Measurements from ENCODE around the gene CEPT1. TPM values are rescaled to one million over a fixed set of nuclear protein-coding genes. Genes with fewer than 3 reads are reported as not detected.

CEPT1 gene
- total RNA-seq, 1 experiment from 2014 or later: 9.6 TPM

GRCh38 chr1:111142356-111142975 lies 2.4 kb downstream of the CEPT1 start:
- in situ Hi-C loops (cut with HindIII; ENCODE audit: low pct_unique_long_range_greater_than_20kb, low sequenced_read_pairs): no loop called here
- DNase-seq (ENCODE audit: low read depth): no peak

GRCh38 chr1:111145542-111145941 lies 5.5 kb downstream of the CEPT1 start:
- no peak for DNase-seq (ENCODE audit: low read depth)
- in situ Hi-C loops (cut with HindIII; ENCODE audit: low pct_unique_long_range_greater_than_20kb, low sequenced_read_pairs): no loop called here

GRCh38 chr1:111145963-111146768 lies 6.1 kb downstream of the CEPT1 start:
- in situ Hi-C loops (cut with HindIII; ENCODE audit: low pct_unique_long_range_greater_than_20kb, low sequenced_read_pairs): no loop called here
- no peak for DNase-seq (ENCODE audit: low read depth)

GRCh38 chr1:111147948-111148347 lies 7.9 kb downstream of the CEPT1 start:
- in situ Hi-C loops (cut with HindIII; ENCODE audit: low pct_unique_long_range_greater_than_20kb, low sequenced_read_pairs): no loop called here
- DNase-seq (ENCODE audit: low read depth): no peak

- DNase-seq (ENCODE audit: low read depth): no peak
- in situ Hi-C loops (cut with HindIII; ENCODE audit: low pct_unique_long_range_greater_than_20kb, low sequenced_read_pairs): no loop called here
These were observed 8.4 kb downstream of the CEPT1 start for GRCh38 chr1:111148376-111148881.

GRCh38 chr1:111151838-111152237 lies 11.8 kb downstream of the CEPT1 start:
- in situ Hi-C loops (cut with HindIII; ENCODE audit: low pct_unique_long_range_greater_than_20kb, low sequenced_read_pairs): no loop called here
- DNase-seq (ENCODE audit: low read depth): no peak

GRCh38 chr1:111154021-111154999 lies 14.3 kb downstream of the CEPT1 start:
- in situ Hi-C loops (cut with HindIII; ENCODE audit: low pct_unique_long_range_greater_than_20kb, low sequenced_read_pairs): no loop called here
- DNase-seq (ENCODE audit: low read depth): no peak

GRCh38 chr1:111157431-111157830 lies 17.4 kb downstream of the CEPT1 start:
- in situ Hi-C loops (cut with HindIII; ENCODE audit: low pct_unique_long_range_greater_than_20kb, low sequenced_read_pairs): no loop called here

GRCh38 chr1:111161843-111162487 lies 21.9 kb downstream of the CEPT1 start:
- in situ Hi-C loops (cut with HindIII; ENCODE audit: low pct_unique_long_range_greater_than_20kb, low sequenced_read_pairs): no loop called here

More at GRCh38 chr1:111157431-111157830, 17.4 kb downstream of the CEPT1 start:
- no peak for DNase-seq (ENCODE audit: low read depth)

GRCh38 chr1:111162488-111162880 lies 22.5 kb downstream of the CEPT1 start:
- in situ Hi-C loops (cut with HindIII; ENCODE audit: low pct_unique_long_range_greater_than_20kb, low sequenced_read_pairs): no loop called here

More at GRCh38 chr1:111161843-111162487, 21.9 kb downstream of the CEPT1 start:
- DNase-seq (ENCODE audit: low read depth): no peak

GRCh38 chr1:111163363-111163762 lies 23.3 kb downstream of the CEPT1 start:
- DNase-seq (ENCODE audit: low read depth): no peak
- in situ Hi-C loops (cut with HindIII; ENCODE audit: low pct_unique_long_range_greater_than_20kb, low sequenced_read_pairs): no loop called here

More at GRCh38 chr1:111162488-111162880, 22.5 kb downstream of the CEPT1 start:
- DNase-seq (ENCODE audit: low read depth): no peak

GRCh38 chr1:111164151-111164550 lies 24.1 kb downstream of the CEPT1 start:
- no peak for DNase-seq (ENCODE audit: low read depth)

GRCh38 chr1:111172463-111172862 lies 32.4 kb downstream of the CEPT1 start:
- no peak for DNase-seq (ENCODE audit: low read depth)
- in situ Hi-C loops (cut with HindIII; ENCODE audit: low pct_unique_long_range_greater_than_20kb, low sequenced_read_pairs): no loop called here

More at GRCh38 chr1:111164151-111164550, 24.1 kb downstream of the CEPT1 start:
- in situ Hi-C loops (cut with HindIII; ENCODE audit: low pct_unique_long_range_greater_than_20kb, low sequenced_read_pairs): no loop called here

- in situ Hi-C loops (cut with HindIII; ENCODE audit: low pct_unique_long_range_greater_than_20kb, low sequenced_read_pairs): no loop called here
- no peak for DNase-seq (ENCODE audit: low read depth)
These were observed 34.0 kb downstream of the CEPT1 start for GRCh38 chr1:111174070-111174469.

GRCh38 chr1:111175349-111175748 lies 35.3 kb downstream of the CEPT1 start:
- no peak for DNase-seq (ENCODE audit: low read depth)
- in situ Hi-C loops (cut with HindIII; ENCODE audit: low pct_unique_long_range_greater_than_20kb, low sequenced_read_pairs): no loop called here

- DNase-seq (ENCODE audit: low read depth): no peak
- in situ Hi-C loops (cut with HindIII; ENCODE audit: low pct_unique_long_range_greater_than_20kb, low sequenced_read_pairs): no loop called here
These were observed 36.7 kb downstream of the CEPT1 start for GRCh38 chr1:111176678-111177077.

GRCh38 chr1:111179968-111180533 lies 40.0 kb downstream of the CEPT1 start:
- DNase-seq (ENCODE audit: low read depth): no peak
- in situ Hi-C loops (cut with HindIII; ENCODE audit: low pct_unique_long_range_greater_than_20kb, low sequenced_read_pairs): no loop called here

GRCh38 chr1:111182052-111182451 lies 42.0 kb downstream of the CEPT1 start:
- no peak for DNase-seq (ENCODE audit: low read depth)
- in situ Hi-C loops (cut with HindIII; ENCODE audit: low pct_unique_long_range_greater_than_20kb, low sequenced_read_pairs): no loop called here
